HepG2 (cell line): ENCODE results near the gene SAMD4A. TPM values are rescaled to one million over a fixed set of nuclear protein-coding genes. Genes with fewer than 3 reads are reported as not detected.

Experiments used
- ATAC-seq: fragments of 200-7000 bp; cut with Tn5 transposase; 3 replicates; pipeline ENCODE4 v1.9.1; 2020; ENCODE audit warnings: mild to moderate bottlenecking, moderate library complexity
- BruUV-seq: library from RNA; stranded (reverse); fragments of 400-500 nt; replicated peaks from 2 replicates; lab custom pipeline; 2021; lab: Mats Ljungman, UMichigan
- CTCF ChIA-PET: fragments of 300-600 bp; formaldehyde crosslinking; extraction: SDS; loops from one replicate; lab custom pipeline; 2021; ENCODE audit warnings: low total read pairs, inconsistent platforms, low intra/inter-chr PET ratio; lab: Yijun Ruan, JAX
- POLR2A ChIA-PET: fragments of 350-600 bp; sonication (Branson Sonifier 250); formaldehyde crosslinking; loops from one replicate; lab custom pipeline; 2020; ENCODE audit warnings: antibody characterized with exemption, inconsistent platforms; lab: Yijun Ruan, JAX
- DNase-seq: peaks from one replicate; pipeline ENCODE4 v3.0.0-alpha.2; 2015; ENCODE audit warnings: low spot score
- FAIRE-seq: peaks from 3 replicates; lab custom pipeline; 2011; peaks lifted over from hg19 to GRCh38; lab: Jason Lieb, UNC
- H2AFZ ChIP-seq: one replicate; pipeline ENCODE4 v1.6.1; 2011; ENCODE audit warnings: low read length, inconsistent platforms
- H3K27ac ChIP-seq: fragments of 300-600 bp; 3 replicates; pipeline ENCODE4 v1.8.0; 2011; ENCODE audit warnings: mixed run types, mild to moderate bottlenecking, mixed read lengths, low read length, inconsistent platforms; ENCODE audit not compliant: insufficient read depth; ENCODE audit errors: extremely low read length
- H3K27me3 ChIP-seq, 2 experiments: fragments of 200-600 bp in 1 of 2; 2 replicates in 1 of 2; 3 replicates in 1 of 2; pipeline versions ENCODE4 v1.6.0 to v1.8.0; 2011; ENCODE audit warnings: low read length in 2 of 2, mild to moderate bottlenecking in 2 of 2, moderate library complexity in 2 of 2, inconsistent platforms in 1 of 2; ENCODE audit not compliant: insufficient read depth in 2 of 2, control insufficient read depth in 1 of 2
- H3K36me3 ChIP-seq, 2 experiments: fragments of 200-600 bp in 1 of 2; replicated peaks in 1 of 2; 2 replicates in 1 of 2; 3 replicates in 1 of 2; pipeline versions ENCODE4 v1.5.1 to v1.8.0; 2011; ENCODE audit warnings: low read length in 2 of 2, inconsistent platforms in 1 of 2; ENCODE audit not compliant: insufficient read depth in 2 of 2, control insufficient read depth in 1 of 2
- H3K4me1 ChIP-seq: 2 replicates; pipeline ENCODE4 v1.5.1; 2012; ENCODE audit warnings: low read length, inconsistent platforms; ENCODE audit not compliant: insufficient read depth
- H3K4me2 ChIP-seq: 2 replicates; pipeline ENCODE4 v1.6.0; 2011; ENCODE audit warnings: low read depth, low read length, inconsistent platforms
- H3K4me3 ChIP-seq, 3 experiments: fragments of 200-600 bp in 1 of 3; sonication (generic), shearing (Covaris generic) in 1 of 3; replicated peaks in 1 of 3; 2 replicates each; pipeline ENCODE4 v1.5.1; 2011 to 2016; ENCODE audit warnings: low read length in 3 of 3, inconsistent platforms in 2 of 3, low read depth in 2 of 3, mild to moderate bottlenecking in 2 of 3, control low read depth in 1 of 3, mixed read lengths in 1 of 3; ENCODE audit not compliant: insufficient read depth in 1 of 3
- H3K79me2 ChIP-seq: one replicate; pipeline ENCODE4 v1.6.1; 2011; ENCODE audit warnings: low read length, inconsistent platforms; ENCODE audit not compliant: insufficient read depth
- H3K9ac ChIP-seq: 2 replicates; pipeline ENCODE4 v1.6.0; 2011; ENCODE audit warnings: mild to moderate bottlenecking, low read depth, low read length, inconsistent platforms; ENCODE audit not compliant: insufficient read depth
- H3K9me3 ChIP-seq: 2 replicates; pipeline ENCODE4 v1.5.1; 2012; ENCODE audit warnings: mild to moderate bottlenecking, low read length
- H4K20me1 ChIP-seq: 2 replicates; pipeline ENCODE4 v1.6.0; 2011; ENCODE audit warnings: inconsistent platforms, mild to moderate bottlenecking, low read length, moderate library complexity; ENCODE audit not compliant: insufficient read depth
- AGO1 ChIP-seq: fragments of 200-400 bp; formaldehyde crosslinking; IDR thresholded peaks from 2 replicates; pipeline ENCODE4 v1.6.1; 2017; ENCODE audit warnings: mild to moderate bottlenecking, low read depth, low read length, moderate library complexity; ENCODE audit not compliant: poor library complexity, severe bottlenecking
- CHCHD3 ChIP-seq: sonication (generic); formaldehyde crosslinking; IDR thresholded peaks from 2 replicates; pipeline ENCODE4 v1.8.0; 2022; ENCODE audit warnings: mild to moderate bottlenecking, missing genetic modification reagents, moderate library complexity
- FOXM1 ChIP-seq: sonication (generic); formaldehyde crosslinking; IDR thresholded peaks from 2 replicates; pipeline ENCODE4 v1.5.0; 2020; ENCODE audit warnings: missing genetic modification reagents
- NFAT5 ChIP-seq: sonication (generic); formaldehyde crosslinking; IDR thresholded peaks from 2 replicates; pipeline ENCODE4 v1.4.0; 2020; ENCODE audit warnings: missing genetic modification reagents
- WGBS: methylation state at CpG from one replicate; pipeline ENCODE4 v1.1.6; 2017; ENCODE audit warnings: low lambda C conversion rate; 5-methylcytosine and 5-hydroxymethylcytosine counted together
- in situ Hi-C: cut with HindIII; loops from 2 replicates; pipeline ENCODE4 v1.10.0; 2017; ENCODE audit warnings: low pct_unique_long_range_greater_than_20kb; ENCODE audit not compliant: extremely low pct_ligation_motif_present
- intact Hi-C: fragments of 100-400 bp; cut with micrococcal nuclease; formaldehyde crosslinking; loops from one replicate; pipeline ENCODE4 v1.10.0; 2022; ENCODE audit not compliant: unreplicated experiment
- polyA plus RNA-seq, 8 experiments: library from polyadenylated mRNA; depleted of rRNA in 3 of 8; stranded (reverse) in 7 of 8; unstranded in 1 of 8; fragments of >200 nt; fragmentation: Illumina TruSeq in 4 of 8; extraction: Trizol in 4 of 8; gene quantifications; 2 replicates each; pipeline versions ENCODE4 v1.2.1 to v1.2.3, GENCODE V29; 2011 to 2016; ENCODE audit warnings: low read depth in 4 of 8, missing spikeins in 1 of 8, mixed read lengths in 1 of 8; ENCODE audit not compliant: insufficient read depth in 1 of 8
- total RNA-seq, 5 experiments: library from RNA; depleted of rRNA; stranded (reverse); fragments of >200 nt; fragmentation: Illumina TruSeq; extraction: Trizol; gene quantifications; 2 replicates each; pipeline ENCODE4 v1.2.3, GENCODE V29; 2016; ENCODE audit warnings: low read depth in 1 of 5

SAMD4A gene
- total and polyA plus RNA-seq, 2 of the 13 experiments (the other 11 are each of a cell fraction or from before 2014, with no cell fraction given): 11.8 to 13.0 TPM

- TF ChIP-seq CHCHD3 (CRISPR knock-in tag): no peak
Measured at GRCh38 chr14:54737132-54737711, 170.3 kb downstream of the SAMD4A start (continued).

DNA sequence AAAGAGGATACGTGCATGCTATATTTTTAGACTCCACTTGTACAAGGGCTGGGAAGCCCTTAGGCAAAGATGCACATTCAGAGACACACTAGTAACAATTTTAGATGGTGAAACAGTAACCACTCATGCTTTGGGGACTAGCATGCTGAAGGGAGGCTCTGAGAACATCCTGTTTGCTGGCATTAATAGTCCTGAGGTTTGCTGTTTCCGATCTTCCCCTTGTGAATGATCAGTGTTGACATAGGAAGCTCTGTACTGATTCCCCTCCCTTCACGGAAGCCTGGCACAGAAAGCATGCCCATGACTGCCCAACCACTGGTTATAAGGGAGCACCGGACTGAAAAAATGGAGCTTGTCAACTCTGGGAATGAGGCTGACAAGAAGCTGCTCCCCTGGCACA is 171.1 kb downstream of the SAMD4A start:
- H3K27ac ChIP-seq: no peak overlapping the region
- no peak for ATAC-seq
- H2AFZ ChIP-seq: no peak overlapping the region
- CTCF ChIA-PET: no interaction called here
- no peak for TF ChIP-seq AGO1
- no peak for TF ChIP-seq FOXM1 (CRISPR knock-in tag)
- TF ChIP-seq NFAT5 (CRISPR knock-in tag): no peak
- TF ChIP-seq, all 625 proteins: peak for 0
- H3K27me3 ChIP-seq: no peaks in the 10 kb centered on the region
- no peak overlapping the region for H3K4me2 ChIP-seq
- H3K9ac ChIP-seq: no peak overlapping the region
- in situ Hi-C loops (no loop called here), intact Hi-C loops (no loop called here)
- BruUV-seq: no TSS peak
- H3K36me3 ChIP-seq: peaks cover 17 to 41% of the 10 kb centered on the region in 2 experiments
- over 99% methylated on average over 4 of the region's 4 CpGs for WGBS
- H3K4me1 ChIP-seq: peaks cover 17% of the 10 kb centered on the region
- peaks cover 3% of the 10 kb centered on the region for H3K79me2 ChIP-seq
- FAIRE-seq (no peak), DNase-seq (no peak)
- no peak overlapping the region for H3K4me3 ChIP-seq
- peaks cover 2% of the 10 kb centered on the region for H4K20me1 ChIP-seq
- H3K9me3 ChIP-seq: no peaks in the 10 kb centered on the region
- POLR2A ChIA-PET: no interaction called here
